Activated CD4-positive, CD25-positive, alpha-beta regulatory T cell (primary cell): ENCODE results near the gene QRICH1.
A peak's percentile ranks its signal among the peaks of the same experiment; 100 is the strongest.

ENCODE experiments used
- DNase-seq, 4 experiments: peaks; one replicate each; lab custom pipeline; 2025; lab: John Stamatoyannopoulos, UW

The QRICH1 gene

GRCh38 chr3:48997714-48998637 is 95.9 kb downstream of the QRICH1 start:
- no peak for DNase-seq

- no peak for DNase-seq
Observed at GRCh38 chr3:48997102-48997635, 96.7 kb downstream of the QRICH1 start.

- no peak for DNase-seq
Observed at GRCh38 chr3:48996640-48997039, 97.2 kb downstream of the QRICH1 start.

GRCh38 chr3:48993834-48994233 is 100.0 kb downstream of the QRICH1 start:
- DNase-seq: no peak

GRCh38 chr3:48991851-48992545 is 101.9 kb downstream of the QRICH1 start:
- DNase-seq: no peak

GRCh38 chr3:48990636-48991469 is 103.0 kb downstream of the QRICH1 start:
- no peak for DNase-seq

GRCh38 chr3:48989796-48990635 is 103.9 kb downstream of the QRICH1 start, which contains the start of gene P4HTM:
P4HTM (plus strand) TSS chr3:48990241; CDS start chr3:48990257, 16 bp downstream.
- DNase-seq: peak; percentile 33 to 44 (median 41)

GRCh38 chr3:48989126-48989795 is 104.6 kb downstream of the QRICH1 start:
- no peak for DNase-seq

- no peak for DNase-seq
Observed at GRCh38 chr3:48985831-48986376, 108.0 kb downstream of the QRICH1 start.

- DNase-seq: no peak
Observed at GRCh38 chr3:48984663-48985062, 109.2 kb downstream of the QRICH1 start.

GRCh38 chr3:48983096-48983495 is 110.8 kb downstream of the QRICH1 start:
- no peak for DNase-seq

- DNase-seq: no peak
Observed at GRCh38 chr3:48982686-48983085, 111.2 kb downstream of the QRICH1 start.

- no peak for DNase-seq
Observed at GRCh38 chr3:48982016-48982415, 111.9 kb downstream of the QRICH1 start.

- no peak for DNase-seq
Observed at GRCh38 chr3:48980295-48980694, 113.6 kb downstream of the QRICH1 start.
